Esophagus (tissue), 2 donors: Measurements from ENCODE around the gene KRTAP10-4. TPM values are rescaled to one million over a fixed set of nuclear protein-coding genes. Genes with fewer than 3 reads are reported as not detected.
"Not testable (repeated sequence)": the region's sequence is repeated elsewhere in the genome, so short reads cannot be mapped to it uniquely, and the experiment has no call there.

Experiments
- H3K27ac ChIP-seq, 2 donors: one replicate each; pipeline ENCODE4 v1.5.1; 2013; ENCODE audit warnings: low read depth in 2 of 2, mild to moderate bottlenecking in 2 of 2, inconsistent platforms in 1 of 2, low read length in 1 of 2, moderate library complexity in 1 of 2
- H3K27me3 ChIP-seq, 2 donors: one replicate each; pipeline ENCODE4 v1.6.1; 2013; ENCODE audit warnings: low read length in 2 of 2, control low read depth in 1 of 2, mild to moderate bottlenecking in 1 of 2; ENCODE audit not compliant: insufficient read depth in 2 of 2, control insufficient read depth in 1 of 2
- H3K36me3 ChIP-seq, 2 donors: one replicate each; pipeline ENCODE4 v1.6.1; 2013; ENCODE audit warnings: low read length in 1 of 2; ENCODE audit not compliant: control insufficient read depth in 2 of 2, insufficient read depth in 2 of 2
- H3K4me1 ChIP-seq, 2 donors: one replicate each; pipeline ENCODE4 v1.6.1; 2013; ENCODE audit warnings: low read length in 1 of 2; ENCODE audit not compliant: control insufficient read depth in 2 of 2, insufficient read depth in 2 of 2
- H3K4me3 ChIP-seq, 2 donors: one replicate each; pipeline ENCODE4 v1.5.1; 2013; ENCODE audit warnings: low read length in 2 of 2, mild to moderate bottlenecking in 2 of 2, low read depth in 1 of 2, moderate library complexity in 1 of 2
- H3K9me3 ChIP-seq, 2 donors: one replicate each; pipeline ENCODE4 v1.6.1; 2013; ENCODE audit warnings: mild to moderate bottlenecking in 2 of 2, low read depth in 1 of 2, low read length in 1 of 2, moderate library complexity in 1 of 2; ENCODE audit not compliant: control insufficient read depth in 2 of 2, insufficient read depth in 1 of 2
- WGBS, 2 donors: extraction: QIAGEN DNeasy Blood & Tissue Kit; methylation state at CpG; one replicate each; pipeline ENCODE4 v1.1.7; 2013; 5-methylcytosine and 5-hydroxymethylcytosine counted together
- polyA plus RNA-seq, 2 donors: library from polyadenylated mRNA; stranded (reverse); fragments of 200-250 nt; gene quantifications; one replicate each; pipeline ENCODE4 v1.2.3, GENCODE V29; 2013
- donor health status: healthy with polysubstance abuse.
- donor health status: Bipolar disorder and iron deficiency.

Gene KRTAP10-4
- polyA plus RNA-seq, 2 donors = not detected

DNA sequence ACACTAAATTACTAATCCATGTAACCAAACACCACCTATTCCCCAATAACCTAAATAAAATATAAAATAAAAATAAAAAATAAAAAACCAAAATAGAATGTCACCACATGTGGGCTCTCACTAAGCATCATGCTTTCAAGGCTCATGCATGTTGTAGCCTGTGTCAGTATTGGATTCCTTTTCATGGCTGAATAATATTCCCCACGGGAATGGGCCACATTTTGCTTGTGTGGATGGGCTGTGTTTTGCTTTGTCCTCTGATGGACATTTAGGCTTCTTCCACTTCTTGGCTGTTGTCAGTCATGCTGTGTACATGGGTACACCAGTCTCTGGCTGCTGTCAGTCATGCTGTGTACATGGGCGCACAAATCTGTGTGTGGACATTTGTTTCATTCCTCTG is 15.6 kb downstream of the KRTAP10-4 start:
- no peaks in the 10 kb centered on the region for H3K36me3 ChIP-seq
- peaks cover 0 to 6% of the 10 kb centered on the region in 2 donors for H3K27me3 ChIP-seq
- H3K4me1 ChIP-seq = peaks cover 0 to 9% of the 10 kb centered on the region in 2 donors
- H3K27ac ChIP-seq = no peak overlapping the region
- H3K9me3 ChIP-seq = peaks cover 0 to 5% of the 10 kb centered on the region in 2 donors
- 92 to 95% methylated on average over 2 of the region's 2 CpGs for WGBS, 2 donors
- no peak overlapping the region for H3K4me3 ChIP-seq

DNA sequence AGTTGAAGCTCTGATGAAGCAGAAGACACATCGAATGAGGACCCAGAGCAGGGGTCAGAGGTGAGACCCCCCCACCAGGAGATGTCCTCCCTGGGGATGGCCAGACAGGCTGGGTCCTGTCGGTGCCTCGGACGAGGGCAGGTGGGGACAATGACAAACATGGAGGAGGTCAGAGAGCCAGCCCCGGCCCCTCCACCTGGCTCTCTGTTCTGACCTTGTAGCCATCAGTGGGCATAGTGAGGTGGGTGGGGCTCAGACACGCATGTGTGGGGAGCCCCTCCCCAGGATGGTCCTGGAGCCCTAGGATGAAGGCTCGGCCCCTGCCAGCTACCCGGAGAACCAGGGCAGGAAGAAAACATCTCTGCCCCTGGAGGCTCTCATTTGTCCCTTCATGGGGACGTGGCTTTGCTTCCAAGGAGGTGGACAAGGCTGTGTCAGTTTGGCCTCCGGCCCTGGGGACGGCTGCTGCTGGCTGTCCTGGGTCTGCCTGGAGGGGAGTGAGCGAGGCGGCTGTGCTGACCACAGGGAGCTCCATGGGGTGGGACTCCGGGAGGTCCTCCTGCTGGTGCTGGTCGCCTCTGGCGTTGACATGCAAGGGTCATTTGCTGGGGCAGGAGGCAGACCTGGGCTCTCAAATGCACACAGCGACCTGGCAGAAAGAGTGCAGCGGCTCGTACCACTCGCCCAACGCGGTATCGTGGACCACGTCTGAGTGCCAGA is 16.2 kb downstream of the KRTAP10-4 start:
- Histone ChIP-seq H3K27me3 (peaks cover 0 to 6% of the 10 kb centered on the region in 2 donors), H3K9me3 (peaks cover 0 to 5% of the 10 kb centered on the region in 2 donors), H3K4me3 (no peak overlapping the region), H3K4me1 (peaks cover 0 to 9% of the 10 kb centered on the region in 2 donors), H3K27ac (no peak overlapping the region), H3K36me3 (no peaks in the 10 kb centered on the region)
- WGBS, 2 donors = 77 to 80% methylated on average over 24 of the region's 24 CpGs

DNA sequence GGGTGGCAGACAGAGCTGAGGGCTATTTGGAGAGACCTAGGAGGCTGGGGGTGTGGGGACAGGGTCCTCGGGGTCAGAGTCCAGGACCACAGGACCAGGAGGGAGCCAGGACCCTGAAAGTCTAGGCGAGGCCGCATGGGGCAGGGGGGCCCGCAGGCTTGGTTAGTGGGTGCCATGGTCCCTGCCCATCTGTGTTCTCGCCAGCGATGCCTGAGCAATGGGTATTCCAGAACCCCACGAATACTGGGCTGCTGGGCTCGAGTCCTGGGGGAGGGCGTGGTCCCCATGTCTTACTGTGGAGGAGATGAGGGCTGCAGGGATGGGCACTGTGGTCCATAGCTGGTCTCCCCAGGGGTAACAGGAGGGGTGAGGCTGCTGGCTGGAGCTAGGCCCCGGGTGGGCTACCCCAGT is 16.8 kb downstream of the KRTAP10-4 start:
- H3K4me1 ChIP-seq = peaks cover 0 to 9% of the 10 kb centered on the region in 2 donors
- no peaks in the 10 kb centered on the region for H3K36me3 ChIP-seq
- H3K27me3 ChIP-seq = peaks cover 0 to 2% of the 10 kb centered on the region in 2 donors
- no peak overlapping the region for H3K4me3 ChIP-seq
- H3K27ac ChIP-seq = no peak overlapping the region
- peaks cover 0 to 4% of the 10 kb centered on the region in 2 donors for H3K9me3 ChIP-seq
- WGBS, 2 donors = 74 to 79% methylated on average over 10 of the region's 10 CpGs

DNA sequence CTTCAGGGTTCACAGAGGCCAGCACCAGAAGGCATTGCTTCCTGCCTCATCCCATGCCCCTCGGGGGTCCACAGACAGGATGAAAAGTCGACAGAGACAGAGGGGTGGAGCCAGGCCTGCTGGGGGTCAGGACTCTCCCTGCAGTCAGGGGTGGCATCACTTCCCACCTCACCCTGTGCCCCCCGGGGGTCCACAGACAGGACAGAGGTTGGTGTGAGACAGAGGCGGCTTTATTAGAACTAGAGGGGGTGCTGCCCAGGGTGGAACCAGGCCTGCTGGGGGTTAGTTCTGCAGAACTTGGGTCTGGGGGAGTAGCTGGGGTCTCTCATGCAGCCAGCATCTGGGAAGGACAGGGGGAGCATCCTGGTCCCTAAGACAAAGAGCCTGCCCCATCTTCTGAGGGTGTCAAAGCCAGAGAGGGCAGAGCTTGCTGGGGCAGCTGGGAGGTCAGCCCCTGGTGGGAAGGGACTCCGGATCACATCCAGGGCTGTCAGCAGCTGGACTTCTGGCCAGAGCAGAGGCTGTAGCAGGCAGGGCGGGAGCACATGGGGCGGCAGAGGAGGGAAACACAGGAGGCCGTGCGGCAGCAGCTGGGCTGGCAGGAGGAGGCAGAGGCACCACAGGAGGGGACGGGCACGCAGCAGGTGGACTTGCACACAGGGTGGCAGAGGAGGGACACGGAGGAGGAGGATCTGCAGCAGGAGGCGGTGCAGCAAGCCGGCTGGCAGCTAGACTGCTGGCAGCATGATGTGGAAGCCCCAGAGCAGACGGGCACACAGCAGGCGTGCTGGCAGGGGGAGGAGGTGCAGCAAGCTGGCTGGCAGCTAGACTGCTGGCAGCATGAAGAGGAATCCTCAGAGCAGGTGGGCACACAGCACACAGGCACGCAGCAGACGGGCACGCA is 17.6 kb downstream of the KRTAP10-4 start:
- not testable (repeated sequence) for H3K4me1 ChIP-seq, H3K27ac ChIP-seq, H3K9me3 ChIP-seq, H3K27me3 ChIP-seq, H3K36me3 ChIP-seq, H3K4me3 ChIP-seq
- WGBS, 2 donors = 46 to 50% methylated on average over 17 to 18 of the region's 19 CpGs

DNA sequence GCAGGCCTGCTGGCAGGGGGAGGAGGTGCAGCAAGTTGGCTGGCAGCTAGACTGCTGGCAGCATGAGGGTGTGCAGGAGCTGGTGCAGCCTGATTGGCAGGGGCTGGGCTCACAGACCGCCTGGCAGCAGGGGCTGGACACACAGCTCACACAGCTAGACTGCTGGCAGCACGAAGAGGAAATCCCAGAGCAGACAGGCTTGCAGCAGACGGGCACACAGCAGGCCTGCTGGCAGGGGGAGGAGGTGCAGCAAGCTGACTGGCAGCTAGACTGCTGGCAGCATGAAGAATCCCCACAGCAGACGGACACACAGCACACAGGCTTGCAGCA is 18.2 kb downstream of the KRTAP10-4 start:
- WGBS, 2 donors = 22 to 30% methylated on average over 2 to 4 of the region's 4 CpGs
- not testable (repeated sequence) for H3K36me3 ChIP-seq, H3K27ac ChIP-seq, H3K4me1 ChIP-seq, H3K27me3 ChIP-seq, H3K9me3 ChIP-seq, H3K4me3 ChIP-seq

DNA sequence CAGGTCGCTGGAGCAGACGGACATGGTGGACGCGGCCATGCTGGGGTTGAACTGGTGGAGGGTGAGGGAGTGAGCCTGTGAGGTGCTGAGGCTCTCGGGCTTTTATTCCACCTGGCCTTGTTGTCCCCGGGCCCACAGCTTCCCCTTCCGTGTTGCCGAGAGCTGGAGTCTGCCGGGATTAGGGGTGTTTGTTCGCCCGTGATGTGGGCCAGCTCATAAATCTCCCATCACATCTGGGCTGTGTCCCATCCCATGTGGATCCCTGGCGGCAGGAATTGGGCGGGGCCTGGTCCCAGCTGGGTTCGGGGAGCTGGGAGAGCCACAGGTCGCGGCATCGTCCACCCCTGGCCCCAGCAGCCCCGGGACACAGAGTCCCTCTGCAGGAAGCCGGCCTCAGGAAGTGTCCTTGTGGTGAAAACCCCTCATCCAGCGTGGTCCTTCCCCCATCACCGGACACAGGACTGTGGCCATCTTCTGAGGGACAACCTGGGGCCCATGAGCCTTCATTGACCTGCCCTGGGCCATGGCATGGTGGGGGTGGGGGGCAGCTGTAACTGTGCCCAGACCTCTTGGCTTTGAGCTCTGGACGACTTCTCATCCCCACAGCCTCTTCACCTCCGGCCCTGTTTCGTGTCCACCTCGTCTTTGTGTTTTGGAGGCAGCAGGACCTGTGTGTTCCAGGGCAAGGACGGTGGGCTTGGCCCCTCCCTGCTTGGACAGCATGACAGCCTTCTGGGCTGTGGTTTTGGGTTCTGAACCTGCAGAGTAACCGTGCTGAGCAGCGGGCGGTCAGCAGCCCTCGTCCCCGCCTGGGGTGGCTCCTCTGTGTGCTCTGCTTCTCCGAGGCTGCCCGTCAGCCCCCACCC is 19.1 kb downstream of the KRTAP10-4 start, which contains the start of gene KRTAP10-6:
Gene KRTAP10-6, minus strand, starts transcription at position 60 of the 866 bp plus-strand sequence. Its CDS starts 21 bp downstream, at position 39.
- H3K4me3 ChIP-seq = no peak within 1 kb of the TSS
- no peaks in the 10 kb centered on the region for H3K9me3 ChIP-seq
- 53 to 60% methylated on average over 31 to 33 of the region's 33 CpGs for whole genome bisulfite sequencing, 2 donors
- H3K36me3 ChIP-seq = no peaks in the 10 kb centered on the region
- peaks cover 0 to 9% of the 10 kb centered on the region in 2 donors for H3K4me1 ChIP-seq
- no peak within 1 kb of the TSS for H3K27ac ChIP-seq
- H3K27me3 ChIP-seq = no peaks in the 10 kb centered on the region

DNA sequence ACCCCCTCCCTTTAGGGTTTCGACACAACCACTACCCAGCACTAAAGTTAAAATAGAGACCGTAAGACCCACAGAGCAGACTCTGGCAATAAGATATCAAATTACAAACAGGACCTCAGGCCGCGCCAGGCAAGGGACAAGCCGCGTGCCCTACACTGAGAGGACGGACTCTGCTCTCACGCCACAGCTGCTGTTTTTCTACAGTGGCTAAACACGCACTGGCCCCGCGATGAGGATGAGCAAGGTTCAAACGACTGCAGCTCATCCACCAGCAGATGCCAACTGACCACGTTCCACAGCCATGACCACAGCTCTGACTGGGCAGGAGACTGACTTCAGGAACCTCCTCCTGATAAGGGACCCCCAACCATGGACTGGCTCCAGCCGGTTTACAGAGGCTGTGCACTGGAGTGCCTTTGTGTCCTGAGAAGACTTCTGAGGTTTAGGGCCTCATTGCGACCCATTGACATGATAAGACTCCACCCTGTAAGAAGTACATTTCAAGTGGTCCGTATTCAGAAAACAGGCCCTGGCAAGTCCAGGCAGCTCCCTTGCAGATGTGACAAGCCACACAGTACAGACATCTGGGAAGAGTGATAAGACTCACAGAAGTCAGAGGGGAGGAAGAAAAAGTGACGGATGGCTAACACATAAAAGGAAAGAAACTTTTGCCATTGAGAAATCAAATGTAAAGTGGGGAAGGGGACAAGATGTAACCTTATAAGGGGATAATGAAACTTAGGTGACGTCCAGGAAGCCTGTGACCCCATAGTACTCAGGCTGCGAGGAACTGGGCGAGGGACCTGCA is 20.3 kb downstream of the KRTAP10-4 start:
- no peaks in the 10 kb centered on the region for H3K36me3 ChIP-seq
- H3K27ac ChIP-seq = no peak overlapping the region
- no peaks in the 10 kb centered on the region for H3K9me3 ChIP-seq
- H3K27me3 ChIP-seq = no peaks in the 10 kb centered on the region
- WGBS, 2 donors = 58 to 64% methylated on average over 20 of the region's 20 CpGs
- H3K4me1 ChIP-seq = peaks cover 0 to 9% of the 10 kb centered on the region in 2 donors
- H3K4me3 ChIP-seq = no peak overlapping the region

DNA sequence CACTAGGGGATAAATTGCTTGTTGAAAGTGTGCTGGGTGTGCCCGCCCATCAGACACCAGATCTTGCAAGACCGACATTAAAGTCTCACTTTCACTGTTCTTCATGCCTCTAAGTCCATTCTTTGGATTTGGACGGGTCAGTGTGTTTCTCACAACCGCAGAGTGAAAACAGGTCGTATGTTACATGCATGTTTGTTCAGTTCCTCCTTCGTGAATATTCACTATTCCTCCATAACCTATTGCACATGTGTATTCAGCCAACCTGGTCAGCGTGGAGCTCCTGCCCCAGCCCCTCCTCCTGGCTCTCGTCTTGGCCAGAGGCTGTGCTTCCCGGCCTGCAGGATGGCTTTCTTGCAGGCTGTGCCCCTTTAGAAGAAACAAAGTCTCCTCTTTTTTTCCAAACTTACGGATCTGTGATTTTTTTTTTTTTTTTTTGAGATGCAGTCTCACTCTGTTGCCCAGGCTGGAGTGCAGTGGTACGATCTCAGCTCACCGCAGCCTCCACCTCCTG is 20.9 kb downstream of the KRTAP10-4 start:
- no peak overlapping the region for H3K27ac ChIP-seq
- H3K4me3 ChIP-seq = no peak overlapping the region
- no peaks in the 10 kb centered on the region for H3K27me3 ChIP-seq
- H3K9me3 ChIP-seq = no peaks in the 10 kb centered on the region
- WGBS, 2 donors = 72 to 80% methylated on average over 12 of the region's 12 CpGs
- no peaks in the 10 kb centered on the region for H3K36me3 ChIP-seq
- H3K4me1 ChIP-seq = peaks cover 0 to 9% of the 10 kb centered on the region in 2 donors
